H1 (cell line): ENCODE data around the gene IL1A. TPM values are rescaled to one million over a fixed set of nuclear protein-coding genes. Genes with fewer than 3 reads are reported as not detected.
A peak's percentile ranks its signal among the peaks of the same experiment; 100 is the strongest.

Experiments used
- CTCF ChIA-PET: fragments of 300-600 bp; sonication (Branson Sonifier 250); formaldehyde crosslinking; loops from one replicate; lab custom pipeline; 2021; ENCODE audit not compliant: partially characterized antibody; lab: Charles Lee
- POLR2A ChIA-PET: fragments of 300-600 bp; sonication (Branson Sonifier 250); formaldehyde crosslinking; loops from one replicate; lab custom pipeline; 2021; ENCODE audit warnings: inconsistent platforms; ENCODE audit not compliant: partially characterized antibody; lab: Charles Lee
- DNase-seq, 2 experiments: peaks; one replicate each; pipeline versions ENCODE4 v3.0.0 to v3.0.0-alpha.2; 2010 to 2022; ENCODE audit warnings: low spot score in 2 of 2, low read depth in 1 of 2, mixed read lengths in 1 of 2
- FAIRE-seq: peaks from 2 replicates; lab custom pipeline; 2011; peaks lifted over from hg19 to GRCh38; lab: Jason Lieb, UNC
- H2AFZ ChIP-seq: 2 replicates; pipeline ENCODE4 v1.8.1; 2012; ENCODE audit warnings: low read length, inconsistent platforms
- H2AK5ac ChIP-seq: 2 replicates; pipeline ENCODE4 v1.6.1; 2013; ENCODE audit warnings: low read depth, low read length
- H2BK120ac ChIP-seq: replicated peaks from 2 replicates; pipeline ENCODE3; 2013; ENCODE audit warnings: low read depth, low read length, inconsistent platforms
- H2BK12ac ChIP-seq: 2 replicates; pipeline ENCODE4 v1.6.1; 2013; ENCODE audit warnings: low read depth, low read length
- H2BK15ac ChIP-seq: 2 replicates; pipeline ENCODE4 v1.6.1; 2013; ENCODE audit warnings: low read length
- H2BK20ac ChIP-seq: 2 replicates; pipeline ENCODE4 v1.6.1; 2013; ENCODE audit warnings: low read length
- H2BK5ac ChIP-seq: 2 replicates; pipeline ENCODE4 v1.6.1; 2013; ENCODE audit warnings: low read depth, low read length
- H3K14ac ChIP-seq: 2 replicates; pipeline ENCODE4 v1.6.1; 2013; ENCODE audit warnings: inconsistent platforms; ENCODE audit not compliant: insufficient read length
- H3K18ac ChIP-seq: 2 replicates; pipeline ENCODE4 v1.6.1; 2013; ENCODE audit warnings: low read length; ENCODE audit errors: extremely low read depth
- H3K23ac ChIP-seq: 2 replicates; pipeline ENCODE4 v1.6.1; 2013; ENCODE audit warnings: inconsistent platforms; ENCODE audit not compliant: insufficient read length
- H3K23me2 ChIP-seq: 2 replicates; pipeline ENCODE4 v1.6.1; 2013; ENCODE audit warnings: low read depth, low read length
- H3K27ac ChIP-seq: 2 replicates; pipeline ENCODE4 v1.6.1; 2011; ENCODE audit warnings: low read depth, low read length, inconsistent platforms
- H3K27me3 ChIP-seq, 4 experiments: replicated peaks in 1 of 4; 1 replicate in 1 of 4; 2 replicates in 3 of 4; pipeline versions ENCODE4 v1.6.1 to v1.8.1; 2011 to 2013; ENCODE audit warnings: low read length in 3 of 4, mild to moderate bottlenecking in 3 of 4, inconsistent platforms in 2 of 4, mixed read lengths in 2 of 4, moderate library complexity in 1 of 4; ENCODE audit not compliant: control insufficient read depth in 3 of 4, insufficient read depth in 3 of 4; ENCODE audit errors: extremely low read depth in 1 of 4
- H3K36me3 ChIP-seq, 4 experiments: 2 replicates each; pipeline versions ENCODE4 v1.6.1 to v1.8.1; 2011 to 2013; ENCODE audit warnings: mild to moderate bottlenecking in 4 of 4, low read length in 3 of 4, moderate library complexity in 2 of 4, control low read depth in 1 of 4, inconsistent platforms in 1 of 4; ENCODE audit not compliant: insufficient read depth in 4 of 4, control insufficient read depth in 2 of 4
- H3K4ac ChIP-seq: replicated peaks from 2 replicates; pipeline ENCODE3; 2013; ENCODE audit warnings: low read length, low read depth, mixed read lengths, inconsistent platforms; ENCODE audit not compliant: insufficient read length
- H3K4me1 ChIP-seq, 4 experiments: replicated peaks in 1 of 4; 1 replicate in 1 of 4; 2 replicates in 3 of 4; pipeline versions ENCODE4 v1.6.1 to v1.8.1; 2011 to 2013; ENCODE audit warnings: low read length in 3 of 4, inconsistent platforms in 2 of 4, mixed read lengths in 1 of 4; ENCODE audit not compliant: insufficient read depth in 4 of 4, control insufficient read depth in 3 of 4
- H3K4me2 ChIP-seq, 2 experiments: 2 replicates each; pipeline versions ENCODE4 v1.6.1 to v1.8.1; 2011 to 2013; ENCODE audit warnings: low read depth in 2 of 2, low read length in 2 of 2, control low read depth in 1 of 2, inconsistent platforms in 1 of 2, mild to moderate bottlenecking in 1 of 2; ENCODE audit not compliant: insufficient read depth in 1 of 2
- H3K4me3 ChIP-seq, 4 experiments: fragments of 200-600, 300-600 bp in 1 of 4; sonication (generic), shearing (Covaris generic), sonication (Bioruptor Twin) in 1 of 4; 2 replicates each; pipeline versions ENCODE4 v1.5.1 to v1.8.1; 2011 to 2016; ENCODE audit warnings: low read length in 4 of 4, low read depth in 3 of 4, control low read depth in 2 of 4, inconsistent platforms in 2 of 4, mild to moderate bottlenecking in 2 of 4, mixed read lengths in 1 of 4, moderate library complexity in 1 of 4; ENCODE audit not compliant: insufficient read depth in 2 of 4; ENCODE audit errors: extremely low read depth in 1 of 4
- H3K56ac ChIP-seq: replicated peaks from 2 replicates; pipeline ENCODE3; 2013; ENCODE audit warnings: low read depth, mild to moderate bottlenecking, mixed read lengths, low read length, inconsistent platforms; ENCODE audit not compliant: insufficient read length
- H3K79me1 ChIP-seq: 2 replicates; pipeline ENCODE4 v1.6.1; 2013; ENCODE audit warnings: low read depth, low read length, control low read depth
- H3K79me2 ChIP-seq, 2 experiments: 2 replicates each; pipeline versions ENCODE4 v1.6.1 to v1.8.1; 2012 to 2013; ENCODE audit warnings: low read length in 2 of 2, mild to moderate bottlenecking in 2 of 2, inconsistent platforms in 1 of 2; ENCODE audit not compliant: insufficient read depth in 2 of 2, control insufficient read depth in 1 of 2
- H3K9ac ChIP-seq, 4 experiments: replicated peaks in 1 of 4; 1 replicate in 1 of 4; 2 replicates in 3 of 4; pipeline versions ENCODE4 v1.6.1 to v1.8.1; 2011 to 2013; ENCODE audit warnings: low read depth in 3 of 4, low read length in 3 of 4, control low read depth in 2 of 4, mild to moderate bottlenecking in 2 of 4, moderate library complexity in 2 of 4, inconsistent platforms in 1 of 4; ENCODE audit errors: extremely low read depth in 1 of 4
- H3K9me3 ChIP-seq, 2 experiments: 2 replicates each; pipeline versions ENCODE4 v1.6.1 to v1.8.1; 2012 to 2013; ENCODE audit warnings: mild to moderate bottlenecking in 2 of 2, moderate library complexity in 2 of 2, control low read depth in 1 of 2, inconsistent platforms in 1 of 2, low read depth in 1 of 2, low read length in 1 of 2, mixed read lengths in 1 of 2; ENCODE audit not compliant: insufficient read depth in 2 of 2
- H4K20me1 ChIP-seq, 2 experiments: replicated peaks in 1 of 2; 2 replicates each; pipeline versions ENCODE3 to v1.8.1; 2011 to 2013; ENCODE audit warnings: inconsistent platforms in 2 of 2, low read length in 2 of 2, mild to moderate bottlenecking in 1 of 2; ENCODE audit not compliant: insufficient read depth in 2 of 2, control insufficient read depth in 1 of 2
- H4K5ac ChIP-seq: 2 replicates; pipeline ENCODE4 v1.6.1; 2013; ENCODE audit warnings: low read length, low read depth, mixed read lengths, inconsistent platforms; ENCODE audit not compliant: insufficient read length
- H4K8ac ChIP-seq: 2 replicates; pipeline ENCODE4 v1.8.0; 2013; ENCODE audit warnings: mild to moderate bottlenecking, moderate library complexity, low read length, inconsistent platforms; ENCODE audit not compliant: insufficient read depth; ENCODE audit errors: extremely low read depth
- H4K91ac ChIP-seq: replicated peaks from 2 replicates; pipeline ENCODE3; 2013; ENCODE audit warnings: low read length, mixed read lengths, inconsistent platforms; ENCODE audit not compliant: insufficient read length
- EP300 ChIP-seq, 2 experiments: IDR thresholded peaks; 1 replicate in 1 of 2; 2 replicates in 1 of 2; pipeline ENCODE4 v1.6.1; 2011 to 2012; ENCODE audit warnings: low read depth in 2 of 2, low read length in 2 of 2, mild to moderate bottlenecking in 2 of 2, borderline replicate concordance in 1 of 2, inconsistent platforms in 1 of 2, moderate library complexity in 1 of 2
- GTF2F1 ChIP-seq: IDR thresholded peaks from 2 replicates; pipeline ENCODE4 v1.6.1; 2012; ENCODE audit warnings: low read depth, low read length, improper control_type of control experiment, borderline replicate concordance
- KDM4A ChIP-seq: IDR thresholded peaks from one replicate; pipeline ENCODE4 v1.7.1; 2012; ENCODE audit warnings: low read depth, mild to moderate bottlenecking, moderate library complexity, low read length, inconsistent platforms; ENCODE audit not compliant: severe bottlenecking
- WGBS, 2 experiments: shearing (Covaris generic) in 1 of 2; methylation state at CpG; one replicate each; pipeline versions ENCODE4 v1.1.6 to v1.1.7; 2013 to 2015; ENCODE audit warnings: low lambda C conversion rate in 2 of 2, mixed read lengths in 2 of 2, inconsistent platforms in 1 of 2, low coverage in 1 of 2, missing lambda C conversion rate in 1 of 2; ENCODE audit not compliant: insufficient replicate concordance in 2 of 2, insufficient coverage in 1 of 2, insufficient read length in 1 of 2; ENCODE audit errors: extremely low coverage in 1 of 2, missing lambda C conversion rate in 1 of 2; 5-methylcytosine and 5-hydroxymethylcytosine counted together
- polyA plus RNA-seq, 7 experiments: library from polyadenylated mRNA; depleted of rRNA in 3 of 7; stranded (reverse) in 5 of 7; unstranded in 2 of 7; fragments of >200 nt in 5 of 7; fragments of 200-250 nt in 2 of 7; gene quantifications; 1 replicate in 5 of 7; 2 replicates in 1 of 7; 4 replicates in 1 of 7; pipeline versions ENCODE4 v1.2.1 to v1.2.3, GENCODE V29; 2011 to 2013; ENCODE audit warnings: missing spikeins in 2 of 7, mixed read lengths in 2 of 7
- total RNA-seq: library from RNA; stranded (reverse); fragmentation: NEBNext Ultra II Directional; extraction: Animal tissue kit (Norgen Biotek cat#: 25700); gene quantifications from 2 replicates; pipeline ENCODE4 v1.2.1, GENCODE V29; 2021
- TF ChIP-seq, protein P1 (sequence below): IDR thresholded peaks from 2 replicates; pipeline ENCODE4 v1.6.1; 2011; ENCODE audit warnings: low read length, improper control_type of control experiment

The IL1A gene
- total and polyA plus RNA-seq, 2 of the 8 experiments (the other 6 are each of a cell fraction or from before 2014, with no cell fraction given) = 0.32 to 0.74 TPM

DNA sequence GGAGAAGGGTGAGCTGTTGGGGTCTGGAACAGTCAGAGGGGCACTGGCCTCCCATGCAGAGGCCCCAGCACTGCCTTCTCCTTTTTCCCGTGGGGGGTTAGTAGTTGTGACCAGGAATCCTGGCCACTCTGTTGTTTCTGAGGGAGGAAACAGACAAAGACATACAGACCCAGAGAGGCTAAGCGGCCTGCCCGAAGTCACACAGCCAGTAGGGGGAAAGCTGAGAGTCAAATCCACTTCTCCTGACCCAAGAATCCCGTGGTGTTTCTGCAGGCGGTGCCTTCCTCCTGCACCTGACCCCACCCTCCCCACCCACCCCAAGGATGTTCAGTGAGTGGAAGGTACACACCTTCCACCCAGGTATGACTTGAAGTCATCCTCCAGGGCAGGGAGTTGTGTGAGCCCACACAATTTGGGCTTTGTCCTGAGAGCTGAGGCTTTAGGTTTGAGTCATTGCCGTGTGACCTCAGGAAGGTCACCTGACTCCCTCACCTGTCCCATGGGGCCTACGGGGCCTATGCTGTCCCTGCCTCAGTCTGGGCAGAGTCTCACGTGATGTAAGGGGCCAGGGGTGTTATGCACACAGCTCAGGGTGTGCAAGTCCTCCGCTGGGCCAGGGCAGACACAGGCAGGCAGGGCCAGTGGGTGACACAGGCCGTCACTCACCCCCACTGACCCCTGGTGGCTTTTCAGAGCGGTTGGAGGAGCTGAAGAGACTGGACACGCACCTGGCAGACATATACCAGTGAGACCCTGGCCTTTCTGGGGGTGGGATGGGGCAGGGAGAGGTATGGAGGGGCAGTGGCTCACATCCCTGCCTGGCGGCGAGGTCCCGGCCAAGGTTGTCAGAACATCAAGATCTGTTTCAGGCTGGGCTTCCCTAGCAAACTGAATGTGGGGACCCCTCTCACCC, 58.5 kb downstream of the IL1A start:
- Histone ChIP-seq H3K4me1 (no peaks in the 10 kb centered on the region; a peak in 2 of 7 replicates), H4K5ac (no peak overlapping the region), H2BK15ac (peak overlapping the region; percentile 81; the same call in 1 of the 2 replicates), H2AK5ac (no peak overlapping the region), H3K9me3 (no peaks in the 10 kb centered on the region), H4K8ac (peak overlapping the region; percentile 89), H3K27me3 (no peaks in the 10 kb centered on the region), H4K91ac (peak overlapping the region; percentile 66), H3K9ac (no peak overlapping the region), H2BK5ac (peak overlapping the region; percentile 49; the same call in 1 of the 2 replicates), H3K23me2 (no peaks in the 10 kb centered on the region), H3K14ac (no peak overlapping the region), H3K4ac (no peak overlapping the region), H3K36me3 (no peaks in the 10 kb centered on the region), H3K79me1 (no peaks in the 10 kb centered on the region), H3K56ac (no peak overlapping the region), H3K27ac (no peak overlapping the region), H2BK120ac (no peak overlapping the region), H2BK12ac (peak overlapping the region; percentile 44; the same call in 1 of the 2 replicates), H4K20me1 (no peaks in the 10 kb centered on the region), H2AFZ (peak overlapping the region; percentile 96; the same call in 1 of the 2 replicates), H3K4me3 (no peak overlapping the region), H2BK20ac (no peak overlapping the region), H3K79me2 (no peaks in the 10 kb centered on the region), H3K23ac (no peak overlapping the region), H3K18ac (no peak overlapping the region), H3K4me2 (no peak overlapping the region)
- DNase-seq (no peak), FAIRE-seq (no peak)
- no peak for TF ChIP-seq GTF2F1
- TF ChIP-seq EP300 (IDR thresholded peaks at IDR 0.05; ENCODE audit: borderline replicate concordance in 1 of 2, low read depth in 2 of 2, low read length in 2 of 2) = no peak
- no peak for TF ChIP-seq KDM4A
- TF ChIP-seq, protein P1, sequence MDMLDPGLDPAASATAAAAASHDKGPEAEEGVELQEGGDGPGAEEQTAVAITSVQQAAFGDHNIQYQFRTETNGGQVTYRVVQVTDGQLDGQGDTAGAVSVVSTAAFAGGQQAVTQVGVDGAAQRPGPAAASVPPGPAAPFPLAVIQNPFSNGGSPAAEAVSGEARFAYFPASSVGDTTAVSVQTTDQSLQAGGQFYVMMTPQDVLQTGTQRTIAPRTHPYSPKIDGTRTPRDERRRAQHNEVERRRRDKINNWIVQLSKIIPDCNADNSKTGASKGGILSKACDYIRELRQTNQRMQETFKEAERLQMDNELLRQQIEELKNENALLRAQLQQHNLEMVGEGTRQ = peak; percentile 59
- CTCF ChIA-PET = interaction anchor here (0.7 to 10.5 kb wide), 50 partner anchors 10 to 251 kb away, joined by 3 to 185 read pairs (median 6); partner anchors contain the start of genes CHCHD5, IL36G and SLC20A1
- WGBS, 2 experiments = 83% methylated on average over 12 of the region's 15 CpGs; no CpG with 5 or more reads in 1 of the 2 experiments
- POLR2A ChIA-PET = interaction anchor here (1.0 to 1.6 kb wide), 4 partner anchors 78 to 126 kb away, joined by 3 to 5 read pairs (median 3); partner anchors contain the start of gene SLC20A1
